Activated T-helper 2 cell treated with anti-CD3 and anti-CD28 coated beads, Interferon-gamma antibody, Interleukin-2, Interleukin-4, amounts not matched to agents 10 μg/mL and 5 μg/mL and 100 μg/mL, durations not matched to agents 14 hours and 24 hours and 36 hours (primary cell): ENCODE measurements around the gene PLD3. TPM values are rescaled to one million over a fixed set of nuclear protein-coding genes. Genes with fewer than 3 reads are reported as not detected.
"Not testable (repeated sequence)": the region's sequence is repeated elsewhere in the genome, so short reads cannot be mapped to it uniquely, and the experiment has no call there.

ENCODE experiments used
- DNase-seq: peaks from one replicate; pipeline ENCODE4 v3.0.0; 2021; ENCODE audit warnings: low spot score
- H3K27ac Mint-ChIP-seq: one replicate; pipeline ENCODE4 v1.8.0; 2021; ENCODE audit warnings: mixed read lengths
- H3K27me3 Mint-ChIP-seq: one replicate; pipeline ENCODE4 v1.8.0; 2021; ENCODE audit warnings: low read depth, mixed read lengths
- H3K36me3 Mint-ChIP-seq: one replicate; pipeline ENCODE4 v1.8.0; 2021; ENCODE audit warnings: low read depth, mixed read lengths
- H3K4me1 Mint-ChIP-seq: one replicate; pipeline ENCODE4 v1.8.0; 2021; ENCODE audit warnings: low read depth, mixed read lengths
- H3K4me3 Mint-ChIP-seq: one replicate; pipeline ENCODE4 v1.8.0; 2021; ENCODE audit warnings: low read depth, mild to moderate bottlenecking, moderate library complexity, mixed read lengths
- H3K9me3 Mint-ChIP-seq: one replicate; pipeline ENCODE4 v1.8.0; 2021; ENCODE audit warnings: mixed read lengths
- intact Hi-C: fragments of 100-400 bp; cut with micrococcal nuclease; formaldehyde crosslinking; loops from one replicate; pipeline ENCODE4 v1.15.1; 2023
- total RNA-seq: library from RNA; stranded (reverse); gene quantifications from 2 replicates; pipeline ENCODE4 v1.2.3, GENCODE V29; 2022

The PLD3 gene
- total RNA-seq, 1 donor from 2014 or later, result 59.2 TPM

GRCh38 chr19:40317338-40317737, 31.2 kb upstream of the PLD3 start:
- intact Hi-C loops, result no loop called here
- no peak for DNase-seq
- Mint-ChIP-seq H3K27ac (no peak overlapping the region), H3K27me3 (no peaks in the 10 kb centered on the region), H3K4me1 (no peaks in the 10 kb centered on the region), H3K9me3 (no peaks in the 10 kb centered on the region), H3K4me3 (no peak overlapping the region), H3K36me3 (peaks cover 14% of the 10 kb centered on the region)

- no peaks in the 10 kb centered on the region for H3K9me3 Mint-ChIP-seq
Measured at GRCh38 chr19:40320558-40320935, 27.9 kb upstream of the PLD3 start.

DNA sequence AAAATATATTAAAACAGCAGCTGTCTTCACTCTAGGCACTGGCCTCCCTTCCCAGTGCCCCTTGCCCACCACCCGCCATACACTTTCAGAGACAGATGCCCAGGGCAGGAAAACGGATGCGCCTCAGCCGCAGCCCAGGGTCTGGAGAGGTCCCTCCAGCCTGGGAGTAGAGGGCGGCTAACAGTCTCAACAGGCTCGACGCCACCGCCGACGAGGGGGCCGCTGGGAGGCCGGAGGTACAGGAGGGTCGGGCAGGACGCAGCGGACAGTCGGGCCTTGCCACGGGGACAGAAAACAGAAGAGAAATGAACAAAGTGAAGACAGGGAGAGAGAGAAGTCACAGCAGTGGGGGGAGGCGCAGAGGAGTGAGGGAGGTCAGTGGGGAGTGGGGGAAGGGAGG, 27.4 kb upstream of the PLD3 start:
- H3K36me3 Mint-ChIP-seq, result peaks cover 46% of the 10 kb centered on the region
- intact Hi-C loops, result no loop called here
- DNase-seq, result no peak
- no peaks in the 10 kb centered on the region for H3K4me1 Mint-ChIP-seq
- H3K27ac Mint-ChIP-seq, result no peak overlapping the region
- H3K4me3 Mint-ChIP-seq, result no peak overlapping the region
- no peaks in the 10 kb centered on the region for H3K27me3 Mint-ChIP-seq
- H3K9me3 Mint-ChIP-seq, result no peaks in the 10 kb centered on the region

More at GRCh38 chr19:40320558-40320935, 27.9 kb upstream of the PLD3 start:
- no peaks in the 10 kb centered on the region for H3K27me3 Mint-ChIP-seq
- no peak overlapping the region for H3K27ac Mint-ChIP-seq
- peaks cover 41% of the 10 kb centered on the region for H3K36me3 Mint-ChIP-seq
- no peaks in the 10 kb centered on the region for H3K4me1 Mint-ChIP-seq
- H3K4me3 Mint-ChIP-seq, result no peak overlapping the region
- intact Hi-C loops, result no loop called here
- no peak for DNase-seq

DNA sequence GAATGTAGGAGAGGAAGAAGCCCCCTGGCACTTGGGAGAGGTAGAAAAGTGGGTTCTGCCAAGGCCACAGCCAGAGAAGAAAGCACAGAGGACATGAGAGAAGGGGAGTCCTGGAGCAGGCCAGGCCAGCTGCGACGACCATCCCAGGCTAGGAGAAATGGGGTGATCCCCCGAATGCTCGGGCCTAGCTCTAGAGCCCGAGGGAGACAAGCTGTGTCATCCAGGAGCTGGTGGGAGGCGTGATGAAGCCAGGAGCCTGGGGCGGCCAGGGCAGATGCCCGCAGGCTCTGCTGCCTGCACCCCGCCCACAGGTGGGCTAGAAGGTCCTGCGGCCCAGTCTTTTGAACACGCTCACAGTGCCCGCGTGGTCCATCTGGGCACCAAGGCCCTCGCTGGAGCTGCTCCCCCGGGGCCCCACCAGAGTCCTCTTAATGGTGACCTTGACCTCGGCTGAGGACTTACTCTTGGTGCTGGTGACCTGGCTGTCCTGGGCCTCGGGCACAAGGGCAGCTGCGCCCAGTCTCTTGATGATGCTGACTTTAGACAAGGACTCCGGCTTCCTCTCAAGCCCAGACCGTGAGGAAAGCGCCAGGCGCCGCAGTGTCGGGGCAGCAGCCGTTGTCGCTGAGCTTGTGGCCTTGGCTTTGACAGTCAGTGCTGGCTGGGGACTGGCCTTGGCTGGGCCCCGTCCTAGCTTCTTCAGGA, 26.8 kb upstream of the PLD3 start:
- Mint-ChIP-seq H3K9me3 (no peaks in the 10 kb centered on the region), H3K36me3 (peaks cover 50% of the 10 kb centered on the region), H3K4me3 (no peak overlapping the region), H3K4me1 (no peaks in the 10 kb centered on the region), H3K27me3 (no peaks in the 10 kb centered on the region), H3K27ac (no peak overlapping the region)
- no peak for DNase-seq
- intact Hi-C loops, result no loop called here

- Mint-ChIP-seq H3K27ac (no peak overlapping the region), H3K9me3 (no peaks in the 10 kb centered on the region), H3K4me1 (no peaks in the 10 kb centered on the region), H3K27me3 (no peaks in the 10 kb centered on the region), H3K36me3 (peaks cover 51% of the 10 kb centered on the region), H3K4me3 (no peak overlapping the region)
- no peak for DNase-seq
- intact Hi-C loops, result no loop called here
Measured at GRCh38 chr19:40322271-40322610, 26.3 kb upstream of the PLD3 start.

DNA sequence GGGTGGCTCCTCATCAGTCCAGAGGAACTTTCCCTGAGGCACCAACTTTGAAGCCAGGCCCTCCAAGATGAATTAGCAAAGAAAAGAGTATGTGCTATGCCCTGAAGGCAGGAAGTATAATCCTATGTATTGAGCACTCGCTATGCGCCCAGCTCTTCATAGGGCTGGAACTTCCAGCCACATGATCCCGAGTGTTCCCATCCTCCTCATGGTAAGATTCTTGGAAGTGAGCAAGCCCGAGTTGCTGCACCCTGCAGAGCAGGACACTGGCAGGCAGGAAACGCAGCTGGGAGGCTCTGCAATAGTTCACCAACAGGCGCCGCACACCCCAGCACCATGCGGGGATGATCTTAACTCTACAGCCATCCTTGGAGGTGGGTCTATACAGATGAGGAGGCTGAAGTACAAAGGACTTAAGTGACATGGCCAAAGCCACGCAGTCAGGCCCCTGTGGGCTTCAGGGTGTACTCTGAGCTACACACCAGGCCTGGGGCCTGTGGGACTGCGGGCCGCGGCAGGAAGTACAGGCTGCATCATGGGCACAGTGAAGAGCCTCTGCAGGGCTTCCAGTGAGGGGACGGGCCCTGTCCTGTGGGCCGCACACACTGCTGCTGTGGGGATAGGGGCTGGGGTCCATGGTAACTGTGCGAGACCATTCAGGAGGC, 25.4 kb upstream of the PLD3 start:
- no peaks in the 10 kb centered on the region for H3K4me1 Mint-ChIP-seq
- no peaks in the 10 kb centered on the region for H3K27me3 Mint-ChIP-seq
- H3K27ac Mint-ChIP-seq, result no peak overlapping the region
- intact Hi-C loops, result no loop called here
- DNase-seq, result no peak
- no peak overlapping the region for H3K4me3 Mint-ChIP-seq
- peaks cover 56% of the 10 kb centered on the region for H3K36me3 Mint-ChIP-seq
- no peaks in the 10 kb centered on the region for H3K9me3 Mint-ChIP-seq

DNA sequence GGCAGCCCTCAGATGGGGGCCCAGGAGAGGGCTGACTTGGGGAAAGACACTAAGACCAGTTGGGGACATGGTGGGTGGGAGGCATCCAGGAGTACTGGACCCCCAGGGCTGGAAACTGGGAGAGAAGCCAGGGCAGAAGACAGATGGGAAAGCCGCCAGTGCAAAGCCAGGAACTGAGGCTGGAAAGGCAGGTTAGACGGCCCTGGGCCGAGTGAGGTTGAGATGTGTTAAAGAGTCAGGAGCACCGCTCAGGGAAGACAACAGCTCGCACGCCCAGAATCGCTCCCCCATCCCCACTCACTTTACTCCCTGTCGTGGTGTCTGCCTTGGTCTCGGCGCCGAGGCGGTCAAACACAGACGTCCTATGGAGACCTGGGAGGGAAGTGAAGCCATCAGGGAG, 24.8 kb upstream of the PLD3 start:
- H3K27me3 Mint-ChIP-seq, result no peaks in the 10 kb centered on the region
- no peaks in the 10 kb centered on the region for H3K9me3 Mint-ChIP-seq
- no peaks in the 10 kb centered on the region for H3K4me1 Mint-ChIP-seq
- DNase-seq, result no peak
- H3K27ac Mint-ChIP-seq, result no peak overlapping the region
- intact Hi-C loops, result no loop called here
- H3K4me3 Mint-ChIP-seq, result no peak overlapping the region
- peaks cover 60% of the 10 kb centered on the region for H3K36me3 Mint-ChIP-seq

DNA sequence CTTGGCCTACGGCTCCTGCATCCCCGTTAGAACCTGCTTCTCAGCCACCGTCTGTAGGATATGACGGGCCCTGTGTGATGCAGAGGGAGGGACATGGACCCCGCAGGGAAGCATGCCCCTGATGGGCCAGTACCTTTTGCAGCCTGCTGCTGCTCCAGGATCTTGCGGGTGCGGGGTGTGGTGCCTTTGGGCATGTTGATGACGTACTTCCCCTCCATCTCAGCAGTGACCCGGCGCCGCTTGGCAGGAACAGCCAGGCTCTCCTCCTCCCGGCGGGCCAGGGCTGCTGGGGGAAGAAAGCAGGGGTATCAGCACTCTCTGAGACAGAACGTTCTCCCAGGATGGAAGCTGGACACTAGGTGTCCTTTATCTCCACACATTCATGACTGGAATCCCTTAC, 22.3 kb upstream of the PLD3 start:
- H3K4me3 Mint-ChIP-seq, result no peak overlapping the region
- no peaks in the 10 kb centered on the region for H3K9me3 Mint-ChIP-seq
- H3K27ac Mint-ChIP-seq, result no peak overlapping the region
- intact Hi-C loops, result no loop called here
- no peaks in the 10 kb centered on the region for H3K4me1 Mint-ChIP-seq
- no peaks in the 10 kb centered on the region for H3K27me3 Mint-ChIP-seq
- peaks cover 65% of the 10 kb centered on the region for H3K36me3 Mint-ChIP-seq
- no peak for DNase-seq

GRCh38 chr19:40331052-40331451, 17.4 kb upstream of the PLD3 start:
- Mint-ChIP-seq H3K36me3 (peaks cover 48% of the 10 kb centered on the region), H3K4me3 (no peak overlapping the region), H3K9me3 (no peaks in the 10 kb centered on the region), H3K27me3 (no peaks in the 10 kb centered on the region), H3K4me1 (no peaks in the 10 kb centered on the region), H3K27ac (no peak overlapping the region)
- intact Hi-C loops, result no loop called here
- no peak for DNase-seq

- no peaks in the 10 kb centered on the region for H3K4me1 Mint-ChIP-seq
- H3K36me3 Mint-ChIP-seq, result peaks cover 41% of the 10 kb centered on the region
- H3K4me3 Mint-ChIP-seq, result no peak overlapping the region
- intact Hi-C loops, result no loop called here
- no peak overlapping the region for H3K27ac Mint-ChIP-seq
- no peak for DNase-seq
- H3K27me3 Mint-ChIP-seq, result no peaks in the 10 kb centered on the region
- H3K9me3 Mint-ChIP-seq, result no peaks in the 10 kb centered on the region
Measured at GRCh38 chr19:40332669-40333068, 15.8 kb upstream of the PLD3 start.

GRCh38 chr19:40333083-40333482, 15.4 kb upstream of the PLD3 start:
- intact Hi-C loops, H3K27ac Mint-ChIP-seq, H3K4me1 Mint-ChIP-seq, H3K27me3 Mint-ChIP-seq, DNase-seq, H3K9me3 Mint-ChIP-seq, H3K4me3 Mint-ChIP-seq: not testable (repeated sequence)
- peaks cover 41% of the 10 kb centered on the region for H3K36me3 Mint-ChIP-seq

- H3K9me3 Mint-ChIP-seq, result no peaks in the 10 kb centered on the region
- H3K4me1 Mint-ChIP-seq, result no peaks in the 10 kb centered on the region
- intact Hi-C loops, result no loop called here
- no peak overlapping the region for H3K27ac Mint-ChIP-seq
- H3K4me3 Mint-ChIP-seq, result no peak overlapping the region
- no peak for DNase-seq
- peaks cover 40% of the 10 kb centered on the region for H3K36me3 Mint-ChIP-seq
- no peaks in the 10 kb centered on the region for H3K27me3 Mint-ChIP-seq
Measured at GRCh38 chr19:40335101-40335500, 13.4 kb upstream of the PLD3 start.

DNA sequence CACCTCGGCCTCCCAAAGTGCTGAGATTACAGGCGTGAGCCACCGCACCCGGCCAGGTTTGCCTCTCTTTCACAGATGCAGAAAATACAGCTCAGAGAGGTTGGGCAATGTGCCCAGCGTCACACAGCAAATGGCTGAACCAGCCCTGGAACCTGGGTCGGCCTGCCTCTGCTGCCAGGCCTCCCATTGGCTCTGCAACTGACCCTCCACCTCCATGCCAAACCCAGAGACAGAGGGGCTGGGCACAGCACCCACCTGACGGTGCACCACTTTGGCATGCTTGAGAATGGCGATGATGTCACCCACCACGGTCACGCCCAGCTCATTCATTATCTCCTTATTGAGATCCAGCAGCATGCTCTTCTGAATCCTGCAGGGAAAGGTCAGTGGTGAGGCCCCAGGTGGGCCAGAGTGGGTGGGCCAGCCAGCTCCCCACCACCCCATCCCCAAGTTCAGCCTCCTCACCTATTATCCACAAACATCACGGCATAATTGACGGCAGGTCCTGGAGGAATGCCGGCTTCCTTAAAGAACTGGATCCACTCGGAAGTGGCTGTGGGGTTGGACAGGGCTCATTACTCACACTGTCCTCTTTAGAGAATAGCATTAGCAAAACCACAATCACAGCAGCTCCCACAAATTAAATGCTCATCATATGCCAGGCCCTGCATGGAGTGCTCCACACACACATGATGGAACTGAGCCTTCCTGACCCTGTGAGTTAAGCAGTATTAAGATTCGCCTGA, 12.5 kb upstream of the PLD3 start:
- intact Hi-C loops, result no loop called here
- no peak for DNase-seq
- H3K9me3 Mint-ChIP-seq, result no peaks in the 10 kb centered on the region
- no peaks in the 10 kb centered on the region for H3K4me1 Mint-ChIP-seq
- H3K27me3 Mint-ChIP-seq, result no peaks in the 10 kb centered on the region
- peaks cover 34% of the 10 kb centered on the region for H3K36me3 Mint-ChIP-seq
- no peak overlapping the region for H3K4me3 Mint-ChIP-seq
- H3K27ac Mint-ChIP-seq, result no peak overlapping the region
